ENCODE results near the gene RNF167.

The RNF167 gene

GRCh38 chr17:4950075-4950745 lies 10.1 kb downstream of the RNF167 start:
- H3K9me3 ChIP-seq (ENCODE audit: control insufficient read depth, low read depth, low read length), result no peaks in the 10 kb centered on the region
- H3K4me3 ChIP-seq (ENCODE audit: low read length), result peak overlapping the region; percentile 79
- peaks cover 17% of the 10 kb centered on the region for H3K36me3 ChIP-seq (ENCODE audit: control insufficient read depth, low read depth, low read length)
- H3K4me1 ChIP-seq (ENCODE audit: control insufficient read depth, low read depth, low read length), result peaks cover 23% of the 10 kb centered on the region
- no peaks in the 10 kb centered on the region for H3K27me3 ChIP-seq (ENCODE audit: control insufficient read depth, insufficient read depth, low read length)
- peak overlapping the region; percentile 88 for H3K9ac ChIP-seq (ENCODE audit: low read length)
- H3K27ac ChIP-seq (ENCODE audit: low read length), result peak overlapping the region; percentile 45

- Histone ChIP-seq H3K9ac (ENCODE audit: low read length) (peak within 1 kb of the TSS; percentile 88), H3K27me3 (ENCODE audit: control insufficient read depth, insufficient read depth, low read length) (no peaks in the 10 kb centered on the region), H3K27ac (ENCODE audit: low read length) (peak within 1 kb of the TSS; percentile 45), H3K9me3 (ENCODE audit: control insufficient read depth, low read depth, low read length) (no peaks in the 10 kb centered on the region), H3K4me3 (ENCODE audit: low read length) (peak within 1 kb of the TSS; percentile 79), H3K4me1 (ENCODE audit: control insufficient read depth, low read depth, low read length) (peaks cover 19% of the 10 kb centered on the region), H3K36me3 (ENCODE audit: control insufficient read depth, low read depth, low read length) (peaks cover 11% of the 10 kb centered on the region)
Measured at GRCh38 chr17:4950746-4951204, 10.7 kb downstream of the RNF167 start, which contains the start of gene ENO3. Gene ENO3 (plus strand): TSS chr17:4951119. CDS start chr17:4951830, 711 bp downstream.

GRCh38 chr17:4951486-4951885 lies 11.4 kb downstream of the RNF167 start:
- Histone ChIP-seq H3K27ac (ENCODE audit: low read length) (no peak overlapping the region), H3K36me3 (ENCODE audit: control insufficient read depth, low read depth, low read length) (peaks cover 5% of the 10 kb centered on the region), H3K27me3 (ENCODE audit: control insufficient read depth, insufficient read depth, low read length) (no peaks in the 10 kb centered on the region), H3K4me1 (ENCODE audit: control insufficient read depth, low read depth, low read length) (peaks cover 14% of the 10 kb centered on the region), H3K4me3 (ENCODE audit: low read length) (peak overlapping the region; percentile 79), H3K9ac (ENCODE audit: low read length) (no peak overlapping the region), H3K9me3 (ENCODE audit: control insufficient read depth, low read depth, low read length) (no peaks in the 10 kb centered on the region)

- no peak overlapping the region for H3K4me3 ChIP-seq (ENCODE audit: low read length)
- H3K4me1 ChIP-seq (ENCODE audit: control insufficient read depth, low read depth, low read length), result peaks cover 10% of the 10 kb centered on the region
- H3K36me3 ChIP-seq (ENCODE audit: control insufficient read depth, low read depth, low read length), result no peaks in the 10 kb centered on the region
- H3K27me3 ChIP-seq (ENCODE audit: control insufficient read depth, insufficient read depth, low read length), result no peaks in the 10 kb centered on the region
- H3K27ac ChIP-seq (ENCODE audit: low read length), result no peak overlapping the region
- no peak overlapping the region for H3K9ac ChIP-seq (ENCODE audit: low read length)
- H3K9me3 ChIP-seq (ENCODE audit: control insufficient read depth, low read depth, low read length), result no peaks in the 10 kb centered on the region
Measured at GRCh38 chr17:4953451-4953961, 13.4 kb downstream of the RNF167 start.

GRCh38 chr17:4955091-4955490 lies 15.0 kb downstream of the RNF167 start:
- H3K4me1 ChIP-seq (ENCODE audit: control insufficient read depth, low read depth, low read length), result peaks cover 15% of the 10 kb centered on the region
- H3K36me3 ChIP-seq (ENCODE audit: control insufficient read depth, low read depth, low read length), result peaks cover 7% of the 10 kb centered on the region
- no peaks in the 10 kb centered on the region for H3K9me3 ChIP-seq (ENCODE audit: control insufficient read depth, low read depth, low read length)
- H3K27ac ChIP-seq (ENCODE audit: low read length), result no peak overlapping the region
- H3K4me3 ChIP-seq (ENCODE audit: low read length), result no peak overlapping the region
- H3K9ac ChIP-seq (ENCODE audit: low read length), result no peak overlapping the region
- no peaks in the 10 kb centered on the region for H3K27me3 ChIP-seq (ENCODE audit: control insufficient read depth, insufficient read depth, low read length)

- no peak overlapping the region for H3K4me3 ChIP-seq (ENCODE audit: low read length)
- H3K9ac ChIP-seq (ENCODE audit: low read length), result no peak overlapping the region
- no peaks in the 10 kb centered on the region for H3K9me3 ChIP-seq (ENCODE audit: control insufficient read depth, low read depth, low read length)
- no peaks in the 10 kb centered on the region for H3K27me3 ChIP-seq (ENCODE audit: control insufficient read depth, insufficient read depth, low read length)
- H3K4me1 ChIP-seq (ENCODE audit: control insufficient read depth, low read depth, low read length), result peaks cover 12% of the 10 kb centered on the region
- H3K27ac ChIP-seq (ENCODE audit: low read length), result no peak overlapping the region
- H3K36me3 ChIP-seq (ENCODE audit: control insufficient read depth, low read depth, low read length), result peaks cover 8% of the 10 kb centered on the region
Measured at GRCh38 chr17:4956493-4957061, 16.5 kb downstream of the RNF167 start.

GRCh38 chr17:4958102-4958501 lies 18.0 kb downstream of the RNF167 start:
- Histone ChIP-seq H3K9ac (ENCODE audit: low read length) (no peak overlapping the region), H3K4me1 (ENCODE audit: control insufficient read depth, low read depth, low read length) (peaks cover 8% of the 10 kb centered on the region), H3K9me3 (ENCODE audit: control insufficient read depth, low read depth, low read length) (no peaks in the 10 kb centered on the region), H3K27me3 (ENCODE audit: control insufficient read depth, insufficient read depth, low read length) (no peaks in the 10 kb centered on the region), H3K36me3 (ENCODE audit: control insufficient read depth, low read depth, low read length) (peaks cover 8% of the 10 kb centered on the region), H3K27ac (ENCODE audit: low read length) (no peak overlapping the region), H3K4me3 (ENCODE audit: low read length) (no peak overlapping the region)

- Histone ChIP-seq H3K27ac (ENCODE audit: low read length) (no peak overlapping the region), H3K36me3 (ENCODE audit: control insufficient read depth, low read depth, low read length) (peaks cover 8% of the 10 kb centered on the region), H3K9me3 (ENCODE audit: control insufficient read depth, low read depth, low read length) (no peaks in the 10 kb centered on the region), H3K4me3 (ENCODE audit: low read length) (no peak overlapping the region), H3K9ac (ENCODE audit: low read length) (no peak overlapping the region), H3K27me3 (ENCODE audit: control insufficient read depth, insufficient read depth, low read length) (no peaks in the 10 kb centered on the region), H3K4me1 (ENCODE audit: control insufficient read depth, low read depth, low read length) (peaks cover 8% of the 10 kb centered on the region)
Measured at GRCh38 chr17:4959261-4959965, 19.3 kb downstream of the RNF167 start.

- no peak overlapping the region for H3K27ac ChIP-seq (ENCODE audit: low read length)
- no peaks in the 10 kb centered on the region for H3K27me3 ChIP-seq (ENCODE audit: control insufficient read depth, insufficient read depth, low read length)
- H3K9me3 ChIP-seq (ENCODE audit: control insufficient read depth, low read depth, low read length), result no peaks in the 10 kb centered on the region
- H3K4me1 ChIP-seq (ENCODE audit: control insufficient read depth, low read depth, low read length), result peaks cover 8% of the 10 kb centered on the region
- no peak overlapping the region for H3K4me3 ChIP-seq (ENCODE audit: low read length)
- H3K9ac ChIP-seq (ENCODE audit: low read length), result no peak overlapping the region
- peaks cover 8% of the 10 kb centered on the region for H3K36me3 ChIP-seq (ENCODE audit: control insufficient read depth, low read depth, low read length)
Measured at GRCh38 chr17:4960279-4960922, 20.3 kb downstream of the RNF167 start.

GRCh38 chr17:4965311-4965986 lies 25.4 kb downstream of the RNF167 start:
- Histone ChIP-seq H3K4me3 (ENCODE audit: low read length) (no peak overlapping the region), H3K4me1 (ENCODE audit: control insufficient read depth, low read depth, low read length) (peaks cover 13% of the 10 kb centered on the region), H3K9ac (ENCODE audit: low read length) (no peak overlapping the region), H3K27ac (ENCODE audit: low read length) (no peak overlapping the region), H3K27me3 (ENCODE audit: control insufficient read depth, insufficient read depth, low read length) (no peaks in the 10 kb centered on the region), H3K9me3 (ENCODE audit: control insufficient read depth, low read depth, low read length) (no peaks in the 10 kb centered on the region), H3K36me3 (ENCODE audit: control insufficient read depth, low read depth, low read length) (no peaks in the 10 kb centered on the region)

All from iPS-18a (cell line).